ENCODE data around the gene ATF1.
"Not testable (repeated sequence)": the region's sequence is repeated elsewhere in the genome, so short reads cannot be mapped to it uniquely, and the experiment has no call there.

ATF1 gene

DNA sequence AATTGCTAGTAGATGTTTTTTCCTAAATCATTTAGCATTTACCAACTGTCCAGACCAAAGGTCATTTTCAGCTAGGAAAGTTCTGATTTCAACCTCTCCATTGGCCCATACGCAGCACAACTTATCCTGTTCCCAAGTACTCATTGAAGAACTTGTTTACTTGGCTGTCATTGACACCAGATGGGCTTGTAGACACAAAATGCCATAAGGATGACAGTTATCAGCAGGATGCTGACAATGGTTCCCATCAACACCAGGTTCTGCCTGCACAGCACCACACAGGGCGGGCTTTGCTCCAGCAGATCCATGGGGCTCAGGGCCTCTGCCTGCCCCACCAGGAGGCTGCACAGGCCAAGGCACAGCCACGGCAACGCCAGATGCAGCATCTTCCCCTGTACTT, 42.3 kb downstream of the ATF1 start:
- DNase-seq: no peak

DNA sequence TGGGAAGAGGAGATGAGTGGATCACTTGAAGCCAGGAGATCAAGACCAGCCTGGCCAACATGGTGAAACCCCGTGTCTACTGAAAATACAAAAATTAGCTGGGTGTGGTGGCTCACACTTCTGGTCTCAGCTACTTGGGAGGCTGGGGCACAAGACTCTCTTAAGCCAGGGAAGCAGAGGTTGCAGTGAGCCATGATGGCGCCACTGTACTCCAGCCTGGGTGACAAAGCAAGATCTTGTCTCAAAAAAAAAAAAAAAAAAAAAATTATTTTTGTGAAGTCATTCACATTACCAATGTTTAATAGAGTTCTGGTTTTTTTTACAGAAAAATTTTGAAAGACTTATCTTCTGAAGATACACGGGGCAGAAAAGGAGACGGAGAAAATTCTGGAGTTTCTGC, 45.2 kb downstream of the ATF1 start:
- DNase-seq: not testable (repeated sequence)

GRCh38 chr12:50814921-50815320, 51.0 kb downstream of the ATF1 start:
- not testable (repeated sequence) for DNase-seq

GRCh38 chr12:50820177-50820576, 56.3 kb downstream of the ATF1 start:
- DNase-seq: no peak

- no peak for DNase-seq
Measured at GRCh38 chr12:50822082-50822481, 58.2 kb downstream of the ATF1 start.

GRCh38 chr12:50823724-50824123, 59.8 kb downstream of the ATF1 start:
- not testable (repeated sequence) for DNase-seq

DNA sequence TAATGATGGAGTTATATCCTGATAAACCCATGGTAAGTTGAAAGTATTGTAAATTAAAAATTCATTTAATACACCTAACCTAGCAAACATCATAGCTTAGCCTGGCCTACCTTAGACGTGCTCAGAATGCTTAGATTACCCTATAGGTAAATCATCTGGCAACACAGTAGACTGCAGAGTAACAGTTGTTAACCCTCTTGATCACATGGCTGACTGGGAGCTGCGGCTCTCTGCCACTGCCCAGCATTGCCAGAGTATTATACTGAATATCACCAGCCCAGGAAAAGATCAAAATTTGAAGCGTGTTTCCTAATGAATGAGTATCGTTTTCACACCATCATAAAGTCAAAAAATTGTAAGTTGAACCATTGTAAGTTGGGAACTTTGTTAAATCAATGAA, 61.0 kb downstream of the ATF1 start:
- no peak for DNase-seq

DNA sequence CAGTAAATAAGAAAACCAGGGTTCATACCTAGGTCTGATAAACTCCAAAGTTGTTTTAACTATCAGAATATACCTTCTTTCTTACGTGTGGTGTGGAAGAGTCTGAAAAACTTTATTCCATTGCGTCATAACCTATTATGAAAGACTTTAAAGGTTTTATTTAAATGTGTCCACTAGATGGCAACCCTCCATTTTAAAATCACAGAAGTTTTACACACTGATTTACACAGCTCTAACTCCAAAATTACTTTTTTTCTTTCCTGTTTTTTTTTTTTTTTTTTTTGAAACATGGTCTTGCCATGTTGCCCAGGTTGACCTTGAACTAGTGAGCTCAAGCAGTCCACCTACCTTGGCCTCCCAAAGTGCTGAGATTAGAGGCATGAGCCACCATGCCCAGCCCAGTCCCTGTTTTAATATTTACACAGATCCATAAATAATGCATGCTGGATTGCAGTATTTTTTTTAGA, 61.5 kb downstream of the ATF1 start:
- DNase-seq: no peak

DNA sequence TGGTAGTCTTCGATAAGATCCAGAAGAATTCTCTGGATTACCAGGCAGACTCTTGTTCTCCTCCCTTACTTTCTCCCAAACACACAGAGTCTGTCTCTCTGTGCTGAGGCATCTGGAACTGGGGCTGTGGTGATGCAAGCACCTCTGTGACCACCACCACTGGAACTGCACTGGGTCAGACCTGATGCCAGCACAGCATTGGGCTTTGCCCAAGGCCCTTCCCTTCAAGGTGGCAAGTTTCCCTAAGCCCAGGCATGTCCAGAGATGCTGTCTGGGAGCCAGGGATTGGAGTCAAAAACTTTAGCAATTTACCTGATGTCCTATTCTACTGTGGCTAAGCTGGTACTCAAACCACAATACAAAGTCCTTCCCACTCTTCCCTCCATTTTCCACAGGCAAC, 64.2 kb downstream of the ATF1 start:
- no peak for DNase-seq

DNA sequence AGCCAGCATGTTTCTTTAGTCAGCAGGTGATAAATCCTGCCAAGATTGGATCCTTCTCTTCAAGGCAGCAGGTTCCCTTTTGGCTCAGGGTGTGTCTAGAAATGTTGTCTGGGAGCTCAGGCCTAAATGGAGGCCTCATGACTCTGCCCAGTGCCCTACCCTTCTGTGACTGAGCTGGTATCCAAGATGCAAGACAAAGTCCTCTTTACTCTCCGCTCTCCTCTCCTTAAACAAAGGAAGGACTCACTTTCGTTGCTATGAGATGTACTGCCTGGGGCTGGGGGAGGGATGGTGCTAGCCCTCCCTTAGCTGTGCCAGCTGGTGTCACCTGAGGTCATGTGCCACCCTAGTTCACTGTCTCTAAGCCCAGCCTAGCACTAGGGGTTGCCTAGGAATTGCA, 65.0 kb downstream of the ATF1 start:
- no peak for DNase-seq

GRCh38 chr12:50833801-50834200, 69.9 kb downstream of the ATF1 start:
- DNase-seq: not testable (repeated sequence)

- no peak for DNase-seq
Measured at GRCh38 chr12:50839042-50839441, 75.1 kb downstream of the ATF1 start.

GRCh38 chr12:50840809-50841487, 77.0 kb downstream of the ATF1 start:
- no peak for DNase-seq

- no peak for DNase-seq
Measured at GRCh38 chr12:50841716-50842531, 78.0 kb downstream of the ATF1 start.

GRCh38 chr12:50842637-50843493, 79.0 kb downstream of the ATF1 start, which contains the start of gene TMPRSS12:
TMPRSS12 (plus strand) TSS chr12:50842926; CDS start chr12:50842965, 39 bp downstream.
- DNase-seq: no peak

DNA sequence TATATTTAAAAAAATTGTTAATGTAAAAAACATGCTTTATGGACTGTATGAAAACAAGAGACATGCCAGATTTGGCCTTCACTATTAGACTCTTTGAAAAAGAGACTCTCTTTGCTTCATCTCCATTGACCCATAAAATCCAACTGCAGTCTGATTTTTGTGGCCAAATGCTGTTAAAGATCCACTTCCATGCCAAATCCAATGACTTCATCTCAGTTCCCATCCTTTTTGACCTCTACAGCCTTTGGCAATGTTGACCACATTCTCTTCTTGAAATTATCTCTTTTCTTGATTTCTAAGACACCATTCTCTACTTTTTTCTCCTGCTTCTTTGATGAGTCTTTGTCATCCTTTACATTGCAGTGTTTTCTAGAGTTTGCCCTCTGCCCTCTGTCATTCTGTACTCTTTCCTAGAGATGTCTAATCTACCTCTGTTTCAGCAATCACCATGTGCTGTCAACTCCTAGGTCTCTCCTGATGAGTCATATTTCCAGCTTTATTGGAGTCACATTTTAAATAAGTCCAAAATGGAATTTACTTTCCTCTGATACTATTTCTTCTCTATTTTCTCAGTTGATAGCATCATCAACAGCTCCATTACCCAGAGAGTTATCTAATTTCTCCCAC, 81.2 kb downstream of the ATF1 start:
- DNase-seq: no peak

- no peak for DNase-seq
Measured at GRCh38 chr12:50848963-50849362, 85.1 kb downstream of the ATF1 start.

- not testable (repeated sequence) for DNase-seq
Measured at GRCh38 chr12:50855218-50855617, 91.3 kb downstream of the ATF1 start.

- not testable (repeated sequence) for DNase-seq
Measured at GRCh38 chr12:50855679-50856078, 91.8 kb downstream of the ATF1 start.

GRCh38 chr12:50859621-50860310, 95.9 kb downstream of the ATF1 start:
- DNase-seq: no peak

- DNase-seq: no peak
Measured at GRCh38 chr12:50862316-50862715, 98.4 kb downstream of the ATF1 start.

- no peak for DNase-seq
Measured at GRCh38 chr12:50865266-50865665, 101.4 kb downstream of the ATF1 start.
